Myocyte (in vitro differentiated cells): ENCODE data around the gene MB21D2. TPM values are rescaled to one million over a fixed set of nuclear protein-coding genes. Genes with fewer than 3 reads are reported as not detected.
"Not testable (repeated sequence)": the region's sequence is repeated elsewhere in the genome, so short reads cannot be mapped to it uniquely, and the experiment has no call there.

Experiments
- DNase-seq: peaks from one replicate; pipeline ENCODE4 v3.0.0-alpha.2; 2012; ENCODE audit warnings: low read depth
- polyA plus RNA-seq: library from polyadenylated mRNA; unstranded; fragments of >200 nt; gene quantifications from one replicate; pipeline ENCODE4 v1.2.1, GENCODE V29; 2012; ENCODE audit warnings: missing spikeins
- total RNA-seq: library from RNA; depleted of rRNA; stranded (reverse); fragments of >200 nt; gene quantifications from 2 replicates; pipeline ENCODE4 v1.2.3, GENCODE V29; 2014

The MB21D2 gene
- 11.6 and 15.6 TPM in 2 replicates for total RNA-seq
- polyA plus RNA-seq = 5.5 TPM

- DNase-seq = peak; percentile 83
These were observed at the start of gene MB21D2 for GRCh38 chr3:192917404-192918274. MB21D2 (minus strand) TSS chr3:192917856; CDS start chr3:192917840, 16 bp downstream.

- not testable (repeated sequence) for DNase-seq
These were observed 47.5 kb upstream of the MB21D2 start for GRCh38 chr3:192964959-192965719.

GRCh38 chr3:192959773-192960172 lies 42.1 kb upstream of the MB21D2 start:
- DNase-seq = no peak

GRCh38 chr3:192958219-192958872 lies 40.7 kb upstream of the MB21D2 start:
- no peak for DNase-seq

GRCh38 chr3:192957441-192958021 lies 39.9 kb upstream of the MB21D2 start:
- peak; percentile 31 for DNase-seq

GRCh38 chr3:192953926-192954325 lies 36.3 kb upstream of the MB21D2 start:
- DNase-seq = no peak

- no peak for DNase-seq
These were observed 29.8 kb upstream of the MB21D2 start for GRCh38 chr3:192947421-192947820.

GRCh38 chr3:192943393-192943792 lies 25.7 kb upstream of the MB21D2 start:
- DNase-seq = no peak

- no peak for DNase-seq
These were observed 25.0 kb upstream of the MB21D2 start for GRCh38 chr3:192942625-192943024.

GRCh38 chr3:192940129-192940528 lies 22.5 kb upstream of the MB21D2 start:
- DNase-seq = no peak

GRCh38 chr3:192935441-192935840 lies 17.8 kb upstream of the MB21D2 start:
- DNase-seq = no peak

- no peak for DNase-seq
These were observed 16.3 kb upstream of the MB21D2 start for GRCh38 chr3:192933779-192934460.

GRCh38 chr3:192933259-192933658 lies 15.6 kb upstream of the MB21D2 start:
- DNase-seq = no peak

GRCh38 chr3:192931825-192932224 lies 14.2 kb upstream of the MB21D2 start:
- DNase-seq = no peak

GRCh38 chr3:192930577-192930976 lies 12.9 kb upstream of the MB21D2 start:
- no peak for DNase-seq

- DNase-seq = peak; percentile 42
These were observed 12.3 kb upstream of the MB21D2 start for GRCh38 chr3:192929755-192930547.

- DNase-seq = no peak
These were observed 11.5 kb upstream of the MB21D2 start for GRCh38 chr3:192929146-192929545.

GRCh38 chr3:192928720-192929119 lies 11.1 kb upstream of the MB21D2 start:
- DNase-seq = no peak

GRCh38 chr3:192928016-192928415 lies 10.4 kb upstream of the MB21D2 start:
- DNase-seq = no peak

- no peak for DNase-seq
These were observed 9.4 kb upstream of the MB21D2 start for GRCh38 chr3:192927016-192927415.
